GM12891 (cell line): ENCODE measurements around the gene SFXN1.

Experiments
- DNase-seq: peaks from one replicate; pipeline ENCODE4 v3.0.0; 2011; ENCODE audit warnings: low spot score; ENCODE audit not compliant: insufficient read length
- FAIRE-seq: peaks from 2 replicates; lab custom pipeline; 2011; peaks lifted over from hg19 to GRCh38; lab: Jason Lieb, UNC
- PAX5 ChIP-seq: IDR thresholded peaks from 2 replicates; pipeline ENCODE4 v1.6.1; 2011; ENCODE audit warnings: low read length, moderate library complexity, mild to moderate bottlenecking; ENCODE audit not compliant: insufficient read depth, severe bottlenecking
- POLR2A ChIP-seq: IDR thresholded peaks from 2 replicates; pipeline ENCODE4 v1.6.1; 2011; ENCODE audit warnings: low read depth, low read length, control low read depth
- POLR2AphosphoS5 ChIP-seq: IDR thresholded peaks from 2 replicates; pipeline ENCODE4 v1.6.1; 2011; ENCODE audit warnings: low read depth, low read length, control low read depth
- POU2F2 ChIP-seq: IDR thresholded peaks from 2 replicates; pipeline ENCODE4 v1.6.1; 2011; ENCODE audit warnings: low read depth, mild to moderate bottlenecking, control low read depth, low read length, moderate library complexity
- SPI1 ChIP-seq: IDR thresholded peaks from 2 replicates; pipeline ENCODE4 v1.6.1; 2011; ENCODE audit warnings: low read depth, low read length, control low read depth
- TAF1 ChIP-seq: IDR thresholded peaks from 2 replicates; pipeline ENCODE4 v1.6.1; 2011; ENCODE audit warnings: low read depth, low read length, control low read depth

SFXN1 gene

DNA sequence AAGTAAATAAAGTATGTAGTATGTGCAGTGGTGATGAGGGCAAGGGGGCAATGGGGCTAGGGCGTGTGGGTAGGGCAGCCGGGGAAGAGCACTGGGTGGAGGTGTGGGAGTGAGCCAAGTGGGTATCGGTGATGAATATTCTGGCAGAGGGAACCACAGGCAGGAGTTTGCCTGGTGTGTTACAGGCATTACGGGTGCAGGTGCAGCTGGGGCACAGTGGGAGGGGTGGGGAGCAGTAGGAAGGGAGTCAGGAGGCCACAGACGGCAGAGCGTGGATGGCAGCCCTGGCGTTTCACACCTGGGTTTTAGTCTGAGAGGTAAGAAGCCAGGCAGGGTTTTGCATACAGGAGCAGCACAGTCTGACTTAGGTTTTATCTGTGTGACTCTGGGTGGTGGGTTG is 35.4 kb downstream of the SFXN1 start:
- TF ChIP-seq POLR2A = no peak
- TF ChIP-seq PAX5 = no peak
- TF ChIP-seq POLR2AphosphoS5 = no peak
- no peak for TF ChIP-seq SPI1
- TF ChIP-seq POU2F2 = no peak
- TF ChIP-seq TAF1 = no peak
- FAIRE-seq (no peak), DNase-seq (no peak)

DNA sequence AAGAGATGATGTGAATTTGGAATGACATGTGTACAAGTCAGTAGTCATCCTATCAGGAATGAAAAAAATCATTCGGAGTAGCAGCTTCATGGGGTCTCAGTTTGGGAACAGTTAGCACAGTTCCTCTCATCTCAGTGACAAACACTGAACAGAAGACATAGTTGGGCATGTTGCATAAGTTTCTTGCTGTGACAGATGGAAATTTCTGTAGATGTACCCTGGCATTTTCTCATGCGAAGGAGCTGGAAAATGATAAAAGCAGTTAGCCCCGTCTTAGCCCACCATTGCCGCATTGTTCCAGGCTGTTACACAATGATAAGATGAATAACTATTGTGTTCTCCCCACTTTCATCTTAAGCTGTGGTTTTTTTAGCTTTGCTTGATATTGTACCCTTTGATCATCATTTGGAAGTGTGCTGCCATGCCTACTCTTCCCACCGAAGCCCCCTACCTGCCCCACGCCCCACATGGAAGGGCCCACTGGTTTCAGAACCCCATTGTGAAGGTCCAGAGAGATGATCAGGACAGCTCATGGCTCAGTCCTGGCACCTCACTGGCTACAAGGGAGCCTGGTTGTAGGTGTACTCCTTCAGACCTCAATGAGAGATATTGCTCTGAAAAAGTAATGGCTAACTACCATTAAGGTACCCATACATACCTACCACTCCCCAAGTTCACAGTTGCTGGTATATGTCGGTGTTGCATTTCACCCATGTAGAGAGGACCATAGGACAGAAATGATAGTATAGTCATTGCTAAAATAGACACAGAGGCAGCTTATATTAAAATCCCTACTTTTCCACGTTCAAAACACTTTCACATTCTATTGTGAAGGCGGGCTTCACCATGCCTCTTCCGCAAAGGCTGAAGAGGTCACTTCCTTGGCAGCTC is 38.8 kb downstream of the SFXN1 start:
- TF ChIP-seq POU2F2 (no peak), TAF1 (no peak), PAX5 (no peak), SPI1 (no peak), POLR2A (no peak), POLR2AphosphoS5 (no peak)
- no peak for DNase-seq
- no peak for FAIRE-seq

DNA sequence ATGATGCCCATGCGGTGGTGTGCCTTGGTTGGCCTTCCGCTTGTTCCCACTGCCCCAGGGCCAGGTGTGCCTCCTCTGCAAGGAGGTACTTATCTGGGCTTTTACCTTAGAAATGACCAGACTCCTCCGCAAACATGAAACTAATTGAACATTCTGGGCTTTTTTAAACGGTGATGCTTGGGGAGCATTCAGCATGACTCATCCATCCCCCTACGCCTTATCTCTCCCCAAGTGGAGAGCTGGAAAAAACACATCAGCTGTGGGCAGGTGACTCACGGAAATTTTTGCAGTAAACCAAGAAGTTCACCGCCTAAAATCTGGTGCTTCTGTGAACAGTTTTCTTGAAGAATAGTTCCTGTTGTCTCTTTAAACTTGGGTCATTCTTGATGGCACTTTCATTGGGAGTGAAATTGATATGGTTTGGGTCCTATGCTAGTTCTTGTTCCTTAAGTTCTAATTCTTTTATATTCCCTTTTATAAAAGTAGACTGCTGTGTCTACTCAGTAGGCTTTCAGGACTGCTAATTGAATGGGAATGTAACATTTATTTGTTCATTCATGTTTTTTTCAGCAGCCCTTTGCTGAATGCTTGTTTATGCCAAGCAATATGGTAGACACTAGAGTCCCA is 39.6 kb downstream of the SFXN1 start:
- FAIRE-seq (no peak), DNase-seq (no peak)
- TF ChIP-seq POLR2A (no peak), POU2F2 (no peak), SPI1 (no peak), POLR2AphosphoS5 (no peak), PAX5 (no peak), TAF1 (no peak)

DNA sequence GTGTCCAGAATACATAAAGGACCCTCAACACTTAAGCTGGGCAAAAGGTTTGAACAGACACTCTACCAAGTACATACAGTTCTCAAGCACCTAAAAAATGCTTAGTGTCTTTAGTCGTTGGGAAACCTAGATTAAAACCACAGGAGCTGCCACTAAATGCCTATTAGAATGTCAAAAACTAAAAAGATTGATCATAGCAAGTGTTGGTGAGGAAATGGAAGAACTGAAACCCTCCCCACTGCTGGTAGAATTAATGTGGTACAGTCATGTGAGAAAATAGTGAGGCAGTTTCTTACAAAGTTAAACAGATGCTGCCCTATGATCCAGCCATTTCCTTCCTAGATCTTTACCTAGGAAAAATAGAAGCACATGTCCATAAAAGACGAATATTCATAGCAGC is 40.6 kb downstream of the SFXN1 start:
- no peak for DNase-seq
- no peak for FAIRE-seq
- TF ChIP-seq POLR2AphosphoS5 (no peak), TAF1 (no peak), SPI1 (no peak), POLR2A (no peak), PAX5 (no peak), POU2F2 (no peak)

DNA sequence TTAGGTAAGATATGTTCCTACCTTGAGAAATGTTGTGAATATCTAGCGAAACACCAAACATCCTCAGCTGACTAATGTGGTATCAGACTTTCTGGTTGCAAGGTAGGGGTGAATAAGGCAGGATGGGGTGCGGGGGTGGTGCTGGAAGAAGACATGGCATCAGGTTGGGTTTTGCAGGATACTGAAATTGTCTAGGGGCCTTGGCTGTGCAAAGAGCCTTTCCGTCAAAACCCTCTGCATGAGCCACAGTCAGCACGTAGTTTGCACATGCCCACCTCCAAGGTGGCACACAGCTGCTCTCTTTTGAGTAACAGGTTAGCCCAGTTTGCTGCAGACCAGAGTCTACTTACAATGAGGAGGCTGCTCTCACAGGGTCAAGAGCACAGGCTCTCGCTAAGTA is 42.0 kb downstream of the SFXN1 start:
- FAIRE-seq (no peak), DNase-seq (no peak)
- no peak for TF ChIP-seq POLR2A
- TF ChIP-seq POU2F2 = no peak
- TF ChIP-seq SPI1 = no peak
- TF ChIP-seq PAX5 = no peak
- TF ChIP-seq POLR2AphosphoS5 = no peak; the same call in 1 of the 2 replicates
- TF ChIP-seq TAF1 = no peak

DNA sequence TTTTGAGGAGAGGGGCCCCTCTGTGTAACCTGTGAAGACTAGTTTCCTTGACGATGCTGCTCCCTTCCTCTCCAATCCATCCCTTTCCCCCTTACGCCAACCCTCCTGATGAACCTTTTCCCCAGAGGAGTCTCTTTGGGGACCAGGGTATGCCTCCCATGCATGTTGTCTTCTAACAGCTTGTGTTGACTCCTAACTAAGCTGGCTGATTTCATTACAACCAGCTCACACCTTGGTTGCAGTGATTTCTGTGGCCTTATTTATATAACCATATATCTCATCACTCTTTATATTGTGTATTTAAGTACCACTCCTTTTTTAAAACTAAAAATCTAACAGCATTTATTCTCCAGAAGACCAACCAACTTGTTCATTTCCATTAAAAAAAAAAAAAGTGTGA is 42.5 kb downstream of the SFXN1 start:
- TF ChIP-seq TAF1 (no peak), POLR2AphosphoS5 (no peak), POLR2A (no peak), PAX5 (no peak), POU2F2 (no peak), SPI1 (no peak)
- FAIRE-seq (no peak), DNase-seq (no peak)

DNA sequence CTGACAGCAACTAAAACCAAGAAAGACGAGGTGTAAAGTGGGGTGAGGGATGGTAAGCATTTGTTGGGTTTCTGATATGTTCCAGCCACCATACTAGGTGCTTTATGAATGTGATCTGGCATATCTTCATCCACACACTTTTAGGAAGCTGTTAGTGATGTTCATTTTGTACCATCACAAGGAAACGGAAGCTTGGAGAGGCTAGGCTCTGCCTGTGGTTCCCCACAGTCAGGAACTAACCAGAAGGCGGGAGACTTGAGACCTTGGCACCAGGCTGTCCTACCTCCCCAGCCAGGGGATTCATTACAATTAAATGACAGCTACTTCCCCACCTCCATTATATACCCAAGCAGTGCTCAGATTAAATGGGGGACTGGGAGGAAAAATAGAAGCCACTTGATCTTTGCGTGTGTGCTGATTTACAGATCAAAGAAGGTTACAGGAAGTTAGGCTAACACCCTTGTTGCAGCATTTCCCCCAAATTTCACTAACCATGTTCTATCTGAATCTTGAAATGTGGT is 43.0 kb downstream of the SFXN1 start:
- DNase-seq = no peak
- TF ChIP-seq PAX5 (no peak), POLR2AphosphoS5 (no peak), POU2F2 (no peak), POLR2A (no peak), SPI1 (no peak), TAF1 (no peak)
- no peak for FAIRE-seq

DNA sequence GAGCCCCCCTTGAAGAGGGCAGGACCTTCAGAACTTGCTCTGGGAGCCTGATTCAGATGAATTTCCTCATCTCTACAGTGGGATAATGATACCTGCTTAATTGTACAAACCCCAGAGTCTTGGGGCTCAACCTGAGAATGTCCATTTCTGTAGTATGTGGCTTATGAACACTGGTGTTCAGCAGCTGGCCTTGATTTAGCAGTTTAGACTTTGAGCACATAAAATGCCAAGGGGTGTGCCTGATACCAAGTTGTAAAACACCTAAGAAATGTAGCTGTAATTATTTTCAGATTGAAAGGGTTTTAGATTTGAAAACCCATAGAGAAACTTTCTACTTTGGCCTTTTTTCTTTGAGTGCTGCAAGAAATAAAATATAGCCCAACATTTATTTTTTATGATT is 44.9 kb downstream of the SFXN1 start:
- TF ChIP-seq POU2F2 = no peak
- no peak for TF ChIP-seq POLR2A
- no peak for TF ChIP-seq PAX5
- TF ChIP-seq SPI1 = no peak
- TF ChIP-seq TAF1 = no peak
- FAIRE-seq = no peak
- no peak for DNase-seq

DNA sequence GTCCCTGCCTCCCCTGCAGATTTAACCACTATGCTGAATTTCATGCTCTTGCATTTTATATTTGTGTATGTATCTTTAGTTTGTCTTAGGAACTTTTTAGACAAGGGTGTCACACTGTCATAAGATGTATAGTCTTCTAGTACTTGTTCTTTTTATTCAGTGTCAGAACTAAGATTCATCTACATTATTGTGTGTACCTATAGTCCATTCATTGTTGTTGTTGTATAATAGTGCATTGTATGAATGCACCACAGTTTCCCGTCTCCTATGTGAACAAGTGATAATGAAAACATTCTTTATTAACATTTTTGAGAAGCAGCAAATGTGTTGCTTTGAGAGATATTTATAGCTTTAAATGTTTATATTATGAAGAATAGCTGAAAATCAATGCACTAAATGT is 45.9 kb downstream of the SFXN1 start:
- no peak for DNase-seq
- no peak for FAIRE-seq
- TF ChIP-seq POLR2AphosphoS5 = no peak
- TF ChIP-seq TAF1 = no peak
- TF ChIP-seq POU2F2 = no peak
- TF ChIP-seq PAX5 = no peak
- no peak for TF ChIP-seq SPI1
- TF ChIP-seq POLR2A = no peak

DNA sequence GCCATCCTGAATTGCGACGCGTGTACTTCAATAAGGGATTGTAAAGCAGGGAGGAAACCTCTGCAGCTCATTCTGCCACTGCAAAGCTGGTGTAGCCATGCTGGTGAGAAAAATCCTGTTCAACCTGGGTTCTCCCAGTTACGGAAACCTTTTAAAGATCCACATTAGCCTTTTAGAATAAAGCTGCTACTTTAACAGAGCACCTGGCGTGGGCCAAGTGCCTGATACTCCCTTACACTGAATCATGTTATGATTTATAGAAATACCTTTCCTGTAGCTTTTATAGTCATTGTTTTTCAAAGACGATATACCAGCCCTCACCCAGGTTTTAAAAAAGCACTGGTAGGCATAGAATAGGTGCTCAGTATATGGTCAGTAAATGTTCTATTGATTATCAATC is 48.3 kb downstream of the SFXN1 start:
- FAIRE-seq = no peak
- TF ChIP-seq POU2F2 (no peak), POLR2A (no peak), TAF1 (no peak), PAX5 (no peak), POLR2AphosphoS5 (no peak), SPI1 (no peak)

More for the DNA sequence above, 48.3 kb downstream of the SFXN1 start:
- DNase-seq = no peak
